OCI-LY1 (cell line): Measurements from ENCODE around the gene SEPTIN8.

Experiments used
- EZH2 ChIP-seq: fragments of 200-600 bp; sonication (generic), shearing (Covaris generic); IDR thresholded peaks from 2 replicates; pipeline ENCODE4 v1.8.0; 2017; ENCODE audit warnings: borderline replicate concordance, mixed run types, mild to moderate bottlenecking, antibody characterized with exemption, low read length, moderate library complexity, mixed read lengths
- TF ChIP-seq, protein P1 (sequence below): fragments of 200-600 bp; sonication (generic), shearing (Covaris generic); IDR thresholded peaks from 2 replicates; pipeline ENCODE4 v1.5.1; 2017; ENCODE audit warnings: mild to moderate bottlenecking, antibody characterized with exemption, low read length, moderate library complexity, mixed read lengths

DNA sequence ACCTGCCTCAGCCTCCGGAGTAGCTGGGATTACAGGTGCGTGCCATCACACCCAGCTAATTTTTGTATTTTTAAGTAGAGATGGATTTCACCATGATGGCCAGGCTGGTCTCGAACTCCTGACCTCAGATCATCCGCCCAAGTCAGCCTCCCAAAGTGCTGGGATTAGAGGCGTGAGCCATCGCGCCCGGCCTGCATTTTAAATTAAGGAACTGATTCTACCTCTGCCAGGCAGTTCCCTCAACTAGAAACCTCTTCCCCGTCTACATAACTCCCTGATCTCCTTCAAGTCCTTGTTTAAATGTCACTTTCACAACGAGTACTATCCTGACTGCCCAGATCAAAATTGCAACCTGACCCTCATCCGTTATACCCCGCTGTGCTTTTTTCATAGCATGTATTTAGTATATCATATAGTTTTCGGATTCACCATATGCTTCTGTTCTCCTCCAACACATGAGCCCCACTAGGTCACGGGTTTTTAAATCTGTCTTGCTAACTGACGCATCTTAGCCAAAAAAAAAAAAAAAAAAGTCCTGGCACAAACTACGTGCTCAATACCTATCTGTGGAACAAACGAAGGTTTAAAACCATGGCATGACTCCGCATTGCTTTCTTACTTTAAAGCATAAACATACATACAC, 35.2 kb upstream of the SEPTIN8 start:
- no peak for TF ChIP-seq EZH2
- TF ChIP-seq, protein P1, sequence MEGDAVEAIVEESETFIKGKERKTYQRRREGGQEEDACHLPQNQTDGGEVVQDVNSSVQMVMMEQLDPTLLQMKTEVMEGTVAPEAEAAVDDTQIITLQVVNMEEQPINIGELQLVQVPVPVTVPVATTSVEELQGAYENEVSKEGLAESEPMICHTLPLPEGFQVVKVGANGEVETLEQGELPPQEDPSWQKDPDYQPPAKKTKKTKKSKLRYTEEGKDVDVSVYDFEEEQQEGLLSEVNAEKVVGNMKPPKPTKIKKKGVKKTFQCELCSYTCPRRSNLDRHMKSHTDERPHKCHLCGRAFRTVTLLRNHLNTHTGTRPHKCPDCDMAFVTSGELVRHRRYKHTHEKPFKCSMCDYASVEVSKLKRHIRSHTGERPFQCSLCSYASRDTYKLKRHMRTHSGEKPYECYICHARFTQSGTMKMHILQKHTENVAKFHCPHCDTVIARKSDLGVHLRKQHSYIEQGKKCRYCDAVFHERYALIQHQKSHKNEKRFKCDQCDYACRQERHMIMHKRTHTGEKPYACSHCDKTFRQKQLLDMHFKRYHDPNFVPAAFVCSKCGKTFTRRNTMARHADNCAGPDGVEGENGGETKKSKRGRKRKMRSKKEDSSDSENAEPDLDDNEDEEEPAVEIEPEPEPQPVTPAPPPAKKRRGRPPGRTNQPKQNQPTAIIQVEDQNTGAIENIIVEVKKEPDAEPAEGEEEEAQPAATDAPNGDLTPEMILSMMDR, result no peak
